GM21737 (cell line): ENCODE results near the gene PON1.

ENCODE experiments used
- ATAC-seq: cut with Tn5 transposase; IDR thresholded peaks from one replicate; pipeline ENCODE4 v1.9.1; 2021; ENCODE audit warnings: mild to moderate bottlenecking, moderate library complexity; ENCODE audit not compliant: unreplicated experiment

PON1 gene

GRCh38 chr7:95317966-95318365 lies 6.4 kb downstream of the PON1 start:
- ATAC-seq, result no peak

- no peak for ATAC-seq
Observed at GRCh38 chr7:95317546-95317945, 6.8 kb downstream of the PON1 start.

- ATAC-seq, result peak; percentile 78
Observed at GRCh38 chr7:95316588-95316987, 7.7 kb downstream of the PON1 start.

GRCh38 chr7:95312561-95312960 lies 11.8 kb downstream of the PON1 start:
- ATAC-seq, result no peak

- ATAC-seq, result no peak
Observed at GRCh38 chr7:95311389-95311788, 12.9 kb downstream of the PON1 start.

- no peak for ATAC-seq
Observed at GRCh38 chr7:95309951-95310350, 14.4 kb downstream of the PON1 start.

GRCh38 chr7:95304990-95305389 lies 19.3 kb downstream of the PON1 start:
- ATAC-seq, result no peak

- ATAC-seq, result no peak
Observed at GRCh38 chr7:95303013-95303905, 21.1 kb downstream of the PON1 start.

- no peak for ATAC-seq
Observed at GRCh38 chr7:95298091-95298490, 26.2 kb downstream of the PON1 start.

GRCh38 chr7:95297041-95297440 lies 27.3 kb downstream of the PON1 start:
- no peak for ATAC-seq

GRCh38 chr7:95296456-95296855 lies 27.9 kb downstream of the PON1 start:
- no peak for ATAC-seq

GRCh38 chr7:95295397-95295796 lies 28.9 kb downstream of the PON1 start:
- ATAC-seq, result no peak

- ATAC-seq, result no peak
Observed at GRCh38 chr7:95290166-95290830, 34.0 kb downstream of the PON1 start.

GRCh38 chr7:95286096-95286495 lies 38.2 kb downstream of the PON1 start:
- no peak for ATAC-seq

- no peak for ATAC-seq
Observed at GRCh38 chr7:95279417-95279816, 44.9 kb downstream of the PON1 start.

- no peak for ATAC-seq
Observed at GRCh38 chr7:95276114-95276513, 48.2 kb downstream of the PON1 start.

GRCh38 chr7:95269640-95270039 lies 54.7 kb downstream of the PON1 start:
- ATAC-seq, result no peak

- ATAC-seq, result no peak
Observed at GRCh38 chr7:95267754-95268153, 56.6 kb downstream of the PON1 start.

- no peak for ATAC-seq
Observed at GRCh38 chr7:95265634-95266033, 58.7 kb downstream of the PON1 start.

- ATAC-seq, result no peak
Observed at GRCh38 chr7:95264363-95264891, 59.9 kb downstream of the PON1 start.

- ATAC-seq, result no peak
Observed at GRCh38 chr7:95263785-95264362, 60.5 kb downstream of the PON1 start.

GRCh38 chr7:95262875-95263274 lies 61.5 kb downstream of the PON1 start:
- ATAC-seq, result no peak
